ENCODE data around the gene RNU5B-1.

GRCh38 chr15:65289261-65289854 lies 15.1 kb upstream of the RNU5B-1 start:
- TF ChIP-seq CTCF (IDR thresholded peaks at IDR 0.05) (no peak), POLR2A (IDR thresholded peaks at IDR 0.05) (no peak)

Data from testis (tissue), 2 donors.